Fibroblast of skin of abdomen (primary cell): ENCODE results near the gene DNER.

Experiments used
- DNase-seq: peaks from one replicate; pipeline ENCODE4 v3.0.0-alpha.2; 2013

Gene DNER

GRCh38 chr2:229665158-229665557, 49.2 kb downstream of the DNER start:
- no peak for DNase-seq

- no peak for DNase-seq
These were observed 52.9 kb downstream of the DNER start for GRCh38 chr2:229661478-229661877.

GRCh38 chr2:229660951-229661350, 53.4 kb downstream of the DNER start:
- no peak for DNase-seq

GRCh38 chr2:229660391-229660790, 54.0 kb downstream of the DNER start:
- DNase-seq, result no peak

- DNase-seq, result no peak
These were observed 56.4 kb downstream of the DNER start for GRCh38 chr2:229658004-229658403.

- DNase-seq, result no peak
These were observed 59.9 kb downstream of the DNER start for GRCh38 chr2:229654437-229654836.

- no peak for DNase-seq
These were observed 60.8 kb downstream of the DNER start for GRCh38 chr2:229653531-229653930.

- DNase-seq, result no peak
These were observed 61.6 kb downstream of the DNER start for GRCh38 chr2:229652796-229653195.

- DNase-seq, result no peak
These were observed 63.5 kb downstream of the DNER start for GRCh38 chr2:229650901-229651300.

GRCh38 chr2:229650059-229650458, 64.3 kb downstream of the DNER start:
- no peak for DNase-seq

GRCh38 chr2:229646186-229646723, 68.1 kb downstream of the DNER start:
- DNase-seq, result no peak

- DNase-seq, result no peak
These were observed 72.0 kb downstream of the DNER start for GRCh38 chr2:229642371-229642770.

GRCh38 chr2:229641676-229642075, 72.7 kb downstream of the DNER start:
- no peak for DNase-seq

- DNase-seq, result no peak
These were observed 73.7 kb downstream of the DNER start for GRCh38 chr2:229640636-229641035.

GRCh38 chr2:229636571-229636970, 77.8 kb downstream of the DNER start:
- no peak for DNase-seq

- DNase-seq, result no peak
These were observed 79.0 kb downstream of the DNER start for GRCh38 chr2:229635371-229635680.

- no peak for DNase-seq
These were observed 79.6 kb downstream of the DNER start for GRCh38 chr2:229634601-229635370.

- DNase-seq, result no peak
These were observed 80.8 kb downstream of the DNER start for GRCh38 chr2:229633556-229633955.

- no peak for DNase-seq
These were observed 85.3 kb downstream of the DNER start for GRCh38 chr2:229629039-229629438.

GRCh38 chr2:229627728-229628127, 86.6 kb downstream of the DNER start:
- no peak for DNase-seq

GRCh38 chr2:229622495-229623355, 91.6 kb downstream of the DNER start:
- no peak for DNase-seq

GRCh38 chr2:229620759-229621158, 93.6 kb downstream of the DNER start:
- no peak for DNase-seq

- DNase-seq, result no peak
These were observed 94.1 kb downstream of the DNER start for GRCh38 chr2:229620289-229620688.

- no peak for DNase-seq
These were observed 97.9 kb downstream of the DNER start for GRCh38 chr2:229616433-229616832.
